GM12872 (cell line): Measurements from ENCODE around the gene BAK1.

Source experiments
- TF ChIP-seq, protein P1 (sequence below): IDR thresholded peaks from 3 replicates; pipeline ENCODE4 v1.5.1; 2011; ENCODE audit warnings: low read depth, mild to moderate bottlenecking, low read length, moderate library complexity; ENCODE audit not compliant: insufficient read depth

BAK1 gene

DNA sequence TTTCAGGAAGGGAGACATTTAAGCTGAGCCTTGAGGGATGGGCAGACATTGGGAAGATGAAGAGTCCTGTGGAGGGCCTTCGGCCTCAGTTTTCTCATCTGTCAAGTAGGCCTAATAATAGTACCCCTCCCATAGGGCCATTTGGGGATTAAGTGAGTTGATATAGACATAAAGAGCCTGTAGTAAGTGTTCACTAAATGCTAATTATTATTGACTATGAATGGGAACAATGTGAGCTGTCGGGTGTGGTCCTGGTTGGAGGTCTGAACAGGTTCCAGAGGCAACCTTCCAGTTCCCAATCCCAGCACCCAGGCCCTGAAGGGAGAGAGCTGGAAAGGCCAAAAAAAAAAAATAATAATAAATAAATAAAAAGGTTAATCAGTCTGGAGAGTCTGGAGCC lies 26.6 kb upstream of the BAK1 start:
- TF ChIP-seq, protein P1, sequence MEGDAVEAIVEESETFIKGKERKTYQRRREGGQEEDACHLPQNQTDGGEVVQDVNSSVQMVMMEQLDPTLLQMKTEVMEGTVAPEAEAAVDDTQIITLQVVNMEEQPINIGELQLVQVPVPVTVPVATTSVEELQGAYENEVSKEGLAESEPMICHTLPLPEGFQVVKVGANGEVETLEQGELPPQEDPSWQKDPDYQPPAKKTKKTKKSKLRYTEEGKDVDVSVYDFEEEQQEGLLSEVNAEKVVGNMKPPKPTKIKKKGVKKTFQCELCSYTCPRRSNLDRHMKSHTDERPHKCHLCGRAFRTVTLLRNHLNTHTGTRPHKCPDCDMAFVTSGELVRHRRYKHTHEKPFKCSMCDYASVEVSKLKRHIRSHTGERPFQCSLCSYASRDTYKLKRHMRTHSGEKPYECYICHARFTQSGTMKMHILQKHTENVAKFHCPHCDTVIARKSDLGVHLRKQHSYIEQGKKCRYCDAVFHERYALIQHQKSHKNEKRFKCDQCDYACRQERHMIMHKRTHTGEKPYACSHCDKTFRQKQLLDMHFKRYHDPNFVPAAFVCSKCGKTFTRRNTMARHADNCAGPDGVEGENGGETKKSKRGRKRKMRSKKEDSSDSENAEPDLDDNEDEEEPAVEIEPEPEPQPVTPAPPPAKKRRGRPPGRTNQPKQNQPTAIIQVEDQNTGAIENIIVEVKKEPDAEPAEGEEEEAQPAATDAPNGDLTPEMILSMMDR = no peak

DNA sequence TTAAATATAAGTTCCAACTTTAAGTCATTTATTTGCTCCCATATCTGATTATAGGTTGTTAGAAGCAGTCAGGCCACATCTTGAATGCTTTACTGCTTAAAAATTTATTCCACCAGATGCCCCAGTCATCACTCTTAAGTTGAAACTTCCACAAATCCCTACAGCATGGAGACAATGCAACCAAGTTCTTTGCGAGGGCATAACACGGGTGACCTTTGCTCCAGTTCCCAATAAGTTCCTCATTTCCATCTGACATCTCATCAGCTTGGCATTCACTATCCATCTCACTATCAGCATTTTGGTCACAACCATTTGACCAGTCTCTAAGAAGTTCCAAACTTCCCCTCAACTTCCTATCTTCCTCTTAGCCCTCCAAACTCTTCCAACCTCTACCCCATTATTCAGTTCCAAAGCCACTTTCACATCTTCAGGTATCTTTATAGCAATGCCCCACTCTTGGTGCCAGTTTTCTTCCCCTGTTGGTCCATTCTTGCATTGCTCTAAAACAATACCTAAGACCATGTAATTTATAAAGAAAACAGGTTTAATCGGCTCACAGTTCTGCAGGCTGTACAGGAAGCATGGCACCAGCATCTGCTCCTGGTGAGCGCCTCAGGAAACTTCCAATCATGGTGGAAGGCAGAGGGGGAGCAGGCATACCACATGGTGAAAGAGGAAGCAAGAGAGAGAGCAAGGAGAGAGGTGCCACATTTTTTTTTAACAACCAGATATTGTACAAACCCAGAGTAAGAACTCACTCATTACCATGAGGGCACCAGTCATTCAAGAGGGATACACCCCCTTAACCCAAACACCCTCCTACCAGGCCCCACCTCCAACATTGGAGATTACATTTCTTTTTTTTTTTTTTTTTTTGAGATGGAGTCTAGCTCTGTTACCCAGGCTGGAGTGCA lies 25.1 kb upstream of the BAK1 start:
- TF ChIP-seq, protein P1 = no peak

DNA sequence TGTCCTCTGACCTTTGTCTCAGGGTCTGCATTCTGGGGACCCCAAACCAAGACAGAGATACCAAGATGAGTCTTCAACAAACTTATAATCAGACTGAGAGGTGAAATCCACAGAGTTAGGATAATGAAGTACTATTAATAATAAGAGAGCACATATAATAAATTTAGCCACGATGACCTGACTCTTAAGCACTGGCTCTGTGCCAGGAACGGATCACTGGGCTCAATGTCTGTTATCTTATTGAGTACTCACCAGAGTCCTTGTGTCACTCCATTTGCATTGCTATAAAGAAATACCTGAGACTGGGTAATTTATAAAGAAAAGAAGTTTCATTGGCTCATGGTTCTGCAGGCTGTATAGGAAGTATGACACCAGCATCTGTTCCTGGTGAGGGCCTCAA lies 22.1 kb upstream of the BAK1 start:
- TF ChIP-seq, protein P1 = no peak

DNA sequence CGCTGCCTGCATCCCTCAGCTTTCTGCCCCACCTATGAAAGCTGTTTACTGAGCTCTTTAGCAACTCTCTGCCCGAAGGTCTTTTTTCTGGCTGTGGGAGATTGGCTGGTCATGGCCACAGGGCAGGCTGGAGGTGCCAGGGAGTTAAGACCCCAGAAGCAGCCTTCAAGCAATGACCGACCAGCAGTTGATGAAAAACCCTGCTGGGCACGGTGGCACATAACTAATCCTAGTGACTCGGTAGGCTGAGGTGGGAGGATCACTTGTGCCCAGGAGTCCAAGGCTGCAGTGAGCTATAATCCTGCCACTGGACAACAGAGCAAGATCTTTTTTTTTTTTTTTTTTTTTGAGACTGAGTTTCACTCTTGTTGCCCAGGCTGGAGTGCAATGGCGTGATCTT lies 20.7 kb upstream of the BAK1 start:
- TF ChIP-seq, protein P1 = no peak

DNA sequence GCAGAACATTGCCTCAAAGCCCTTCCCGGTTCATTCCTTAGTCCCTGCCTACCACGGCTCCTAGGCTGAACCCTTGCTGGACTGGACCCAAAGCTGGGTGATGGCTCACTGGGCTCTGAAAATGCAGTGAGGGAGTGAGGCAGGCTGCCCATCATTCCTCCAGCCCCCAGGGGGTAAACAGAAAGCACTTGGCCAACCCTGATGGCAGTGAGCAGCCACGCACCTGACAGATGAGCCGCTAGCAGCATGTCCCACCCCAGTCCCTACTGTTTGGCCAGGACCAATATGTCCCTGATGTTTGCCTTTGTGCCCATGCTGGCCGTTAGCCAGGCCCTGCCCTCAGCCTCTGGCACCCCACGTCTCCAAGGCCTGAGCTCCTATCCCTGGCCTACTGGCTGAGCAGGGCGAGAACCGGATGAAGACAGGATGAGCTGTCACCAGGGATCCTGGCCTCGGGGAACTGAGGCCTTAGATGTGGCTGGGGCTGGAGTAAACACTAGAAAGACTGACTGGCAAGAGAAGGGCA lies 19.4 kb upstream of the BAK1 start:
- TF ChIP-seq, protein P1 = no peak

DNA sequence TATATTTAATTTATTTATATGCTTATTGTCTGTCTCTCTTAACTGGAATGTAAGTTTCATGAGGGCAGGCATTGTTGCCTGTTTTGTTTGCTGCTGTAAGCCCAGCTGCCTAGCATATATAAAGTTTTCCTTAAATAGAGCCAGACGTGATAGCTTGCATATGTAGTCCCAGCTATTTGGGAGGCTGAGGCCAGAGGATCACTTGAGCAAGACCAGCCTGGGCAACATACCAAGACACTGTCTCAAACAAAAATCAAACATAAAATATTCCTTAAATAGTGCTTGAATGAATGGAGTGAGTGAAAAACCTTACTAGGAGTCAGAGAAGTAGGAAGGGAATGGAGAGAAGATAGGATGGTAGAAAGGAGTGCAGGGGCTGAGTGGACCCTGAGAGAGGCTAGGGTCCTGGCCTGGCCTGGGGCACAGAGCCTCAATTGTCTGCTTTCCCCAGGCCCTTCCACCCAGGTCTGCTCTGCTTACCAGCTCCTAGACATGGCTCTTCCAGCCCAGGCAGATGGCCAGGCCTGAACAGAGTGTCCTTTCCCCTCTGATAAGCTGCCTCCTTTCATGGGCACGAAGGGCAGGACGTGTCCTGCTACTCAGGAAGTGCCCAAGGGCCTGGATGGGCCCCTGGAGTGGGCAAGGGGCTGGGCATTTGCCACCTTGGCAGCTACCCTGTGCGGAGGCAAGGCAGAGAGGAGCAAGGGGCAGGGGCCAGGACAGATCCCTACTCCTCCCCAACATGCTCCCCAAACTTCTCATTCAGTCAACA lies 17.7 kb upstream of the BAK1 start:
- TF ChIP-seq, protein P1 = no peak
